Activated CD8-positive, alpha-beta memory T cell treated with anti-CD3 and anti-CD28 coated beads, Interleukin-2, amount 10 ng/mL, durations not matched to agents 7 days and 5 days (primary cell): ENCODE measurements around the gene ME2. TPM values are rescaled to one million over a fixed set of nuclear protein-coding genes. Genes with fewer than 3 reads are reported as not detected.

ENCODE experiments used
- total RNA-seq, 2 experiments: library from RNA; stranded (reverse); gene quantifications; one replicate each; pipeline ENCODE4 v1.2.3, GENCODE V29; 2021

Gene ME2
- total RNA-seq, 2 experiments from 2014 or later = 77.2 to 86.9 TPM

Other genes with a start within 250 kb of the ME2 start
- gene MRO, start 59.1 kb upstream of the ME2 start, total RNA-seq = not detected
- 10 to 100 TPM in 1 of 2 experiments, 1 to 10 TPM in 1; 7.6 to 10.3 TPM for gene ELAC1, start 88.9 kb downstream of the ME2 start, total RNA-seq
- 10 to 100 TPM; 66.8 to 72.7 TPM for gene SMAD4, start 151.1 kb downstream of the ME2 start, total RNA-seq